Bronchial epithelial cell (primary cell): ENCODE measurements around the gene VPS52. TPM values are rescaled to one million over a fixed set of nuclear protein-coding genes. Genes with fewer than 3 reads are reported as not detected.
"Not testable (repeated sequence)": the region's sequence is repeated elsewhere in the genome, so short reads cannot be mapped to it uniquely, and the experiment has no call there.

ENCODE experiments used
- DNase-seq: peaks from one replicate; pipeline ENCODE4 v3.0.0-alpha.2; 2010; ENCODE audit warnings: low read depth
- FAIRE-seq: peaks from 2 replicates; lab custom pipeline; 2011; peaks lifted over from hg19 to GRCh38; lab: Jason Lieb, UNC
- H3K27me3 ChIP-seq: 2 replicates; pipeline ENCODE4 v1.5.1; 2011; ENCODE audit warnings: low read length; ENCODE audit not compliant: control insufficient read depth, insufficient read depth
- H3K36me3 ChIP-seq: 2 replicates; pipeline ENCODE4 v1.5.1; 2011; ENCODE audit warnings: low read length; ENCODE audit not compliant: control insufficient read depth, insufficient read depth
- H3K4me3 ChIP-seq: 2 replicates; pipeline ENCODE4 v1.5.1; 2011; ENCODE audit warnings: mild to moderate bottlenecking, low read depth, low read length, control low read depth
- CTCF ChIP-seq: IDR thresholded peaks from 2 replicates; pipeline ENCODE4 v1.5.1; 2011; ENCODE audit warnings: mild to moderate bottlenecking, moderate library complexity, low read length, control low read depth, inconsistent platforms; ENCODE audit not compliant: insufficient read depth, severe bottlenecking
- total RNA-seq: library from RNA; depleted of rRNA; stranded (reverse); fragments of >200 nt; gene quantifications from 2 replicates; pipeline ENCODE4 v1.2.1, GENCODE V29; 2014

VPS52 gene
- total RNA-seq, 1 donor from 2014 or later: 22.1 TPM

GRCh38 chr6:33271117-33271467, 584 bp downstream of the VPS52 start:
- no peak for FAIRE-seq
- peaks cover 42% of the 10 kb centered on the region for H3K36me3 ChIP-seq
- peak overlapping the region; percentile 81 for H3K4me3 ChIP-seq
- no peaks in the 10 kb centered on the region for H3K27me3 ChIP-seq
- no peak for DNase-seq
- peak; percentile 1 for TF ChIP-seq CTCF

- FAIRE-seq: peak; percentile 88
- H3K36me3 ChIP-seq: peaks cover 24% of the 10 kb centered on the region
These were observed 7.7 kb downstream of the VPS52 start for GRCh38 chr6:33264015-33264414.

GRCh38 chr6:33262490-33262889, 9.2 kb downstream of the VPS52 start:
- H3K27me3 ChIP-seq, H3K4me3 ChIP-seq, DNase-seq, FAIRE-seq: not testable (repeated sequence)
- H3K36me3 ChIP-seq: peaks cover 13% of the 10 kb centered on the region

More at GRCh38 chr6:33264015-33264414, 7.7 kb downstream of the VPS52 start:
- no peak for TF ChIP-seq CTCF
- DNase-seq: no peak
- Histone ChIP-seq H3K27me3 (no peaks in the 10 kb centered on the region), H3K4me3 (no peak overlapping the region)

- no peak for FAIRE-seq
- no peak for TF ChIP-seq CTCF
- peak; percentile 89 for DNase-seq
- Histone ChIP-seq H3K4me3 (no peak overlapping the region), H3K27me3 (no peaks in the 10 kb centered on the region), H3K36me3 (peaks cover 3% of the 10 kb centered on the region)
These were observed 12.6 kb downstream of the VPS52 start for GRCh38 chr6:33259032-33259431.

- H3K4me3 ChIP-seq: no peak overlapping the region
- peak; percentile 36 for DNase-seq
- no peaks in the 10 kb centered on the region for H3K27me3 ChIP-seq
- no peak for TF ChIP-seq CTCF
- H3K36me3 ChIP-seq: no peaks in the 10 kb centered on the region
- FAIRE-seq: no peak
These were observed 17.1 kb downstream of the VPS52 start for GRCh38 chr6:33254591-33254990.

- DNase-seq (no peak), FAIRE-seq (no peak)
- H3K36me3 ChIP-seq: no peaks in the 10 kb centered on the region
- no peak overlapping the region for H3K4me3 ChIP-seq
- TF ChIP-seq CTCF: no peak
- no peaks in the 10 kb centered on the region for H3K27me3 ChIP-seq
These were observed 18.9 kb downstream of the VPS52 start for GRCh38 chr6:33252759-33253158.
